ENCODE data around the gene TNFRSF6B.

- TF ChIP-seq CTCF (IDR thresholded peaks at IDR 0.05; ENCODE audit: insufficient read depth, low read depth, low read length) (no peak), EZH2 (IDR thresholded peaks at IDR 0.05; ENCODE audit: insufficient read depth, low read length) (no peak)
Measured at GRCh38 chr20:63697868-63698545, 1.6 kb downstream of the TNFRSF6B start.

Data from astrocyte (in vitro differentiated cells and primary cell).